Measurements from ENCODE around the gene TUBA4B.
"Not testable (repeated sequence)": the region's sequence is repeated elsewhere in the genome, so short reads cannot be mapped to it uniquely, and the experiment has no call there.

The TUBA4B gene

GRCh38 chr2:219291910-219292490, 39.0 kb downstream of the TUBA4B start:
- DNase-seq, result no peak

- DNase-seq, result no peak
Measured at GRCh38 chr2:219292616-219293015, 39.6 kb downstream of the TUBA4B start.

GRCh38 chr2:219293736-219294231, 40.7 kb downstream of the TUBA4B start:
- DNase-seq, result no peak

- DNase-seq, result peak in 13 of 14 donors; percentile 44 to 88 (median 71)
Measured at GRCh38 chr2:219294356-219295351, 41.6 kb downstream of the TUBA4B start.

- no peak for DNase-seq
Measured at GRCh38 chr2:219296142-219296541, 43.1 kb downstream of the TUBA4B start.

- DNase-seq, result no peak
Measured at GRCh38 chr2:219296631-219297391, 43.8 kb downstream of the TUBA4B start.

- DNase-seq, result no peak
Measured at GRCh38 chr2:219297766-219298456, 44.9 kb downstream of the TUBA4B start.

- peak in 12 of 14 donors; percentile 54 to 86 (median 68) for DNase-seq
Measured at GRCh38 chr2:219298759-219299371, 45.8 kb downstream of the TUBA4B start.

GRCh38 chr2:219299372-219299760, 46.3 kb downstream of the TUBA4B start:
- no peak for DNase-seq

- no peak for DNase-seq
Measured at GRCh38 chr2:219300022-219300421, 47.0 kb downstream of the TUBA4B start.

- no peak for DNase-seq
Measured at GRCh38 chr2:219302412-219302968, 49.4 kb downstream of the TUBA4B start.

GRCh38 chr2:219304223-219304622, 51.2 kb downstream of the TUBA4B start:
- no peak for DNase-seq

GRCh38 chr2:219306047-219306446, 53.0 kb downstream of the TUBA4B start:
- DNase-seq, result no peak

- DNase-seq, result peak in 6 of 14 donors; percentile 14 to 63 (median 20)
Measured at GRCh38 chr2:219308142-219309101, 55.4 kb downstream of the TUBA4B start.

GRCh38 chr2:219309278-219309677, 56.2 kb downstream of the TUBA4B start, which contains the start of gene PTPRN:
TSS of gene PTPRN (minus strand) at chr2:219309401. CDS start at chr2:219309332, 69 bp downstream.
- DNase-seq, result peak in 1 of 14 donors; percentile 65

GRCh38 chr2:219312683-219313263, 59.7 kb downstream of the TUBA4B start:
- not testable (repeated sequence) for DNase-seq

- DNase-seq, result no peak
Measured at GRCh38 chr2:219314804-219315468, 61.9 kb downstream of the TUBA4B start.

All from C1 segment of cervical spinal cord (tissue), 14 donors.